ENCODE results near the gene SMIM35. TPM values are rescaled to one million over a fixed set of nuclear protein-coding genes. Genes with fewer than 3 reads are reported as not detected.
A peak's percentile ranks its signal among the peaks of the same experiment; 100 is the strongest.

Gene SMIM35
- total RNA-seq, 1 experiment from 2014 or later: not detected

DNA sequence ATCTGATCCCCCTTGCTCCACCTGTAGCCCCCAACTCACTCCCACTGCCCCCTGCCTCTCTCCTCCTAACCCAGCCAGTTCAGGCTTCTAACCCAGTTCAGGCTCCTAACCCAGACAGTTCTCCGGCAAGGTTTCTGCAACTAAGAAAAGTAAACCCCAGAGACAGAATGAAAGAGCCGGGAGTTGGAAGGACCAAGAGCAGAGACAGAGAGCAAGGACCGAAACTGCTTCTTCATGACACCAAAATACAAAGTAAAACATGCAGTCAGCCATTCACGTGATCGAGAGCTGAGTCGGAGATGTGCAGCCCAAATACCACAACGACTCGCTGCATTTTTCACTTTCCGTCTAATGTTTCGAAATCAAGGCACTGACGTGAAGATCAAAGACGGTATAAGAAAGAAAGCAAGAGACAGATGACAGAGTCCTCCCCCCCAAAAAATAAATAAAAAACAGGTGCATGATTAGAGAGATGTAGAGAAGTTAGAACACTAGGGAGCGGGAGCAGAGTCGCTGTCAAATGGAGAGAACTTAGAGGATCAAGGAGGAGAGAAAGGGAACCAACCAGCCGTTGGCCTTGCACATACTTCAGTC, 99.7 kb downstream of the SMIM35 start (continued):
- TF ChIP-seq, protein P1, sequence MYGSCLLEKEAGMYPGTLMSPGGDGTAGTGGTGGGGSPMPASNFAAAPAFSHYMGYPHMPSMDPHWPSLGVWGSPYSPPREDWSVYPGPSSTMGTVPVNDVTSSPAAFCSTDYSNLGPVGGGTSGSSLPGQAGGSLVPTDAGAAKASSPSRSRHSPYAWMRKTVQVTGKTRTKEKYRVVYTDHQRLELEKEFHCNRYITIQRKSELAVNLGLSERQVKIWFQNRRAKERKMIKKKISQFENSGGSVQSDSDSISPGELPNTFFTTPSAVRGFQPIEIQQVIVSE (CRISPR knock-in tag; IDR thresholded peaks at IDR 0.05; ENCODE audit: borderline replicate concordance): no peak
- no peak for TF ChIP-seq SMAD4 (CRISPR knock-in tag; IDR thresholded peaks at IDR 0.05)

DNA sequence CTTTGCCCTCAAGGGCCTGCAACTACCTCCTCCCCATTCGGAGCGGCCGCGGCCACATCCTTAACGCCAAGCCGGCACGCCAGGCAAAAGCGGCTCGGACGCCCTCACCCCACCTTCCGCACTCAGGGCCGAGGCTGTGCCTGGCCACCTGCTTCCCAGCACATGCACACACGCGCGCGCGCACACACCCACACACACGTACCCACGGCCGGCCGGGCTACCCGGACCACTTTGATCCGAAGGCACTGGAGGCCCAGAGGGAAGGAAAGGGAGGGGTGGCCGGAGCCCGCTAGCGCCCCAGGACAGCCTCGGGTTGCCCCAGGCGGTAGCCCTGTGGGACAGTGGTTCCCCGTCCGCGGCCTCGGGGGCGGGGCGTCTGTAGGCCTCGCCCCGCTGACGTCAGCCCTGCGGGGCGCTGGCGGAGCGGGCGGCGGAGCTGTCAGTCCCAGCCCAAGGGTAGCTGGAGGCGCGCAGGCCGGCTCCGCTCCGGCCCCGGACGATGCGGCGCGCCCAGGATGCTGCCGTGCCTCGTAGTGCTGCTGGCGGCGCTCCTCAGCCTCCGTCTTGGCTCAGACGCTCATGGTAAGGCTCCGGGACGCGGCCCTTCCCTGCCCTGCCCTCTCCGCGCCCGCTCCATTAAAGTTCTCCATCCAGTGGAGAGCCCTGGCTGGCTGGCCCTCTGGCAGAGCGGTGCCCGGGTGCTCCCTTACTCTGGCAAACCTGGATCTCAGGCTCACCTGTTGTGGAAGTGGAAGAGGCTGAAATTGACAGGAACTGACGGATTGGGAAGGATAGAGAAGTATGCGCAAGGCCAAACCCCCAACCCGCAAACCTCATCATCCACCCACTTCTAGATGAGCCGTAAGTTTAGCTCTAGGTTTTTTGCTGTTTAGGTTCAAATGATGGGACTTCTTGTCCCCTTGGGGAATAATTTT, 100.5 kb downstream of the SMIM35 start, which contains the start of gene IL10RA:
IL10RA (plus strand) TSS at position 442 of the 935 bp plus-strand sequence; CDS start at position 516, 74 bp downstream.
- POLR2A ChIA-PET: interaction anchor here (1.0 kb wide), 1 partner anchor 8 kb away, joined by 4 read pairs; no protein-coding TSS in a partner anchor
- H3K36me3 Mint-ChIP-seq: no peaks in the 10 kb centered on the region
- ATAC-seq (peak; percentile 96), DNase-seq (ENCODE audit: low spot score) (peak; percentile 89)
- CTCF ChIA-PET: interaction anchor here (0.6 to 1.4 kb wide), 11 partner anchors 10 to 179 kb away, joined by 3 to 7 read pairs (median 4); no protein-coding TSS in a partner anchor
- peaks cover 4% of the 10 kb centered on the region; the same call in 1 of the 2 replicates for H3K9me3 Mint-ChIP-seq
- peaks cover 9% of the 10 kb centered on the region for H3K4me1 Mint-ChIP-seq
- peaks cover 58% of the 10 kb centered on the region for H3K27me3 Mint-ChIP-seq (ENCODE audit: low read depth)
- no peak within 1 kb of the TSS for H3K27ac Mint-ChIP-seq
- peak within 1 kb of the TSS; percentile 84 for H3K4me3 Mint-ChIP-seq
- TF ChIP-seq, protein P2, sequence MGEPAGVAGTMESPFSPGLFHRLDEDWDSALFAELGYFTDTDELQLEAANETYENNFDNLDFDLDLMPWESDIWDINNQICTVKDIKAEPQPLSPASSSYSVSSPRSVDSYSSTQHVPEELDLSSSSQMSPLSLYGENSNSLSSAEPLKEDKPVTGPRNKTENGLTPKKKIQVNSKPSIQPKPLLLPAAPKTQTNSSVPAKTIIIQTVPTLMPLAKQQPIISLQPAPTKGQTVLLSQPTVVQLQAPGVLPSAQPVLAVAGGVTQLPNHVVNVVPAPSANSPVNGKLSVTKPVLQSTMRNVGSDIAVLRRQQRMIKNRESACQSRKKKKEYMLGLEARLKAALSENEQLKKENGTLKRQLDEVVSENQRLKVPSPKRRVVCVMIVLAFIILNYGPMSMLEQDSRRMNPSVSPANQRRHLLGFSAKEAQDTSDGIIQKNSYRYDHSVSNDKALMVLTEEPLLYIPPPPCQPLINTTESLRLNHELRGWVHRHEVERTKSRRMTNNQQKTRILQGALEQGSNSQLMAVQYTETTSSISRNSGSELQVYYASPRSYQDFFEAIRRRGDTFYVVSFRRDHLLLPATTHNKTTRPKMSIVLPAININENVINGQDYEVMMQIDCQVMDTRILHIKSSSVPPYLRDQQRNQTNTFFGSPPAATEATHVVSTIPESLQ (CRISPR knock-in tag; IDR thresholded peaks at IDR 0.05): no peak
- TF ChIP-seq ZNF423 (CRISPR knock-in tag; IDR thresholded peaks at IDR 0.05) (no peak; the same call in 1 of the 2 replicates), SOX15 (CRISPR knock-in tag; IDR thresholded peaks at IDR 0.05) (no peak), TP53 (CRISPR knock-in tag; IDR thresholded peaks at IDR 0.05) (no peak; the same call in 1 of the 2 replicates), ZNF416 (CRISPR knock-in tag; IDR thresholded peaks at IDR 0.05) (no peak), NFE2L1 (CRISPR knock-in tag; IDR thresholded peaks at IDR 0.05) (peak; percentile 73), ETV6 (CRISPR knock-in tag; IDR thresholded peaks at IDR 0.05) (peak; percentile 93), TEAD1 (CRISPR knock-in tag; IDR thresholded peaks at IDR 0.05) (no peak), KAT7 (CRISPR knock-in tag; IDR thresholded peaks at IDR 0.05; ENCODE audit: borderline replicate concordance) (0 out of 2 replicates have a peak, but pooled peaks have one; percentile 70), ZBTB21 (CRISPR knock-in tag; IDR thresholded peaks at IDR 0.05; ENCODE audit: borderline replicate concordance) (peak; percentile 69; the same call in 1 of the 2 replicates), FOXP1 (CRISPR knock-in tag; IDR thresholded peaks at IDR 0.05; ENCODE audit: borderline replicate concordance) (peak; percentile 95), OVOL2 (CRISPR knock-in tag; IDR thresholded peaks at IDR 0.05; ENCODE audit: borderline replicate concordance) (no peak)
- TF ChIP-seq, protein P3, sequence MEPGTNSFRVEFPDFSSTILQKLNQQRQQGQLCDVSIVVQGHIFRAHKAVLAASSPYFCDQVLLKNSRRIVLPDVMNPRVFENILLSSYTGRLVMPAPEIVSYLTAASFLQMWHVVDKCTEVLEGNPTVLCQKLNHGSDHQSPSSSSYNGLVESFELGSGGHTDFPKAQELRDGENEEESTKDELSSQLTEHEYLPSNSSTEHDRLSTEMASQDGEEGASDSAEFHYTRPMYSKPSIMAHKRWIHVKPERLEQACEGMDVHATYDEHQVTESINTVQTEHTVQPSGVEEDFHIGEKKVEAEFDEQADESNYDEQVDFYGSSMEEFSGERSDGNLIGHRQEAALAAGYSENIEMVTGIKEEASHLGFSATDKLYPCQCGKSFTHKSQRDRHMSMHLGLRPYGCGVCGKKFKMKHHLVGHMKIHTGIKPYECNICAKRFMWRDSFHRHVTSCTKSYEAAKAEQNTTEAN (CRISPR knock-in tag; IDR thresholded peaks at IDR 0.05): no peak
- TF ChIP-seq, protein P4, sequence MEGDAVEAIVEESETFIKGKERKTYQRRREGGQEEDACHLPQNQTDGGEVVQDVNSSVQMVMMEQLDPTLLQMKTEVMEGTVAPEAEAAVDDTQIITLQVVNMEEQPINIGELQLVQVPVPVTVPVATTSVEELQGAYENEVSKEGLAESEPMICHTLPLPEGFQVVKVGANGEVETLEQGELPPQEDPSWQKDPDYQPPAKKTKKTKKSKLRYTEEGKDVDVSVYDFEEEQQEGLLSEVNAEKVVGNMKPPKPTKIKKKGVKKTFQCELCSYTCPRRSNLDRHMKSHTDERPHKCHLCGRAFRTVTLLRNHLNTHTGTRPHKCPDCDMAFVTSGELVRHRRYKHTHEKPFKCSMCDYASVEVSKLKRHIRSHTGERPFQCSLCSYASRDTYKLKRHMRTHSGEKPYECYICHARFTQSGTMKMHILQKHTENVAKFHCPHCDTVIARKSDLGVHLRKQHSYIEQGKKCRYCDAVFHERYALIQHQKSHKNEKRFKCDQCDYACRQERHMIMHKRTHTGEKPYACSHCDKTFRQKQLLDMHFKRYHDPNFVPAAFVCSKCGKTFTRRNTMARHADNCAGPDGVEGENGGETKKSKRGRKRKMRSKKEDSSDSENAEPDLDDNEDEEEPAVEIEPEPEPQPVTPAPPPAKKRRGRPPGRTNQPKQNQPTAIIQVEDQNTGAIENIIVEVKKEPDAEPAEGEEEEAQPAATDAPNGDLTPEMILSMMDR (IDR thresholded peaks at IDR 0.05): no peak
- TF ChIP-seq, protein P5, sequence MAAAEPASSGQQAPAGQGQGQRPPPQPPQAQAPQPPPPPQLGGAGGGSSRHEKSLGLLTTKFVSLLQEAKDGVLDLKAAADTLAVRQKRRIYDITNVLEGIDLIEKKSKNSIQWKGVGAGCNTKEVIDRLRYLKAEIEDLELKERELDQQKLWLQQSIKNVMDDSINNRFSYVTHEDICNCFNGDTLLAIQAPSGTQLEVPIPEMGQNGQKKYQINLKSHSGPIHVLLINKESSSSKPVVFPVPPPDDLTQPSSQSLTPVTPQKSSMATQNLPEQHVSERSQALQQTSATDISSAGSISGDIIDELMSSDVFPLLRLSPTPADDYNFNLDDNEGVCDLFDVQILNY (CRISPR knock-in tag; IDR thresholded peaks at IDR 0.05): peak; percentile 60; the same call in 1 of the 2 replicates
- TF ChIP-seq, protein P6, sequence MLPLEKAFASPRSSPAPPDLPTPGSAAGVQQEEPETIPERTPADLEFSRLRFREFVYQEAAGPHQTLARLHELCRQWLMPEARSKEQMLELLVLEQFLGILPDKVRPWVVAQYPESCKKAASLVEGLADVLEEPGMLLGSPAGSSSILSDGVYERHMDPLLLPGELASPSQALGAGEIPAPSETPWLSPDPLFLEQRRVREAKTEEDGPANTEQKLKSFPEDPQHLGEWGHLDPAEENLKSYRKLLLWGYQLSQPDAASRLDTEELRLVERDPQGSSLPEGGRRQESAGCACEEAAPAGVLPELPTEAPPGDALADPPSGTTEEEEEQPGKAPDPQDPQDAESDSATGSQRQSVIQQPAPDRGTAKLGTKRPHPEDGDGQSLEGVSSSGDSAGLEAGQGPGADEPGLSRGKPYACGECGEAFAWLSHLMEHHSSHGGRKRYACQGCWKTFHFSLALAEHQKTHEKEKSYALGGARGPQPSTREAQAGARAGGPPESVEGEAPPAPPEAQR (CRISPR knock-in tag; IDR thresholded peaks at IDR 0.05): no peak
- TF ChIP-seq, protein P7, sequence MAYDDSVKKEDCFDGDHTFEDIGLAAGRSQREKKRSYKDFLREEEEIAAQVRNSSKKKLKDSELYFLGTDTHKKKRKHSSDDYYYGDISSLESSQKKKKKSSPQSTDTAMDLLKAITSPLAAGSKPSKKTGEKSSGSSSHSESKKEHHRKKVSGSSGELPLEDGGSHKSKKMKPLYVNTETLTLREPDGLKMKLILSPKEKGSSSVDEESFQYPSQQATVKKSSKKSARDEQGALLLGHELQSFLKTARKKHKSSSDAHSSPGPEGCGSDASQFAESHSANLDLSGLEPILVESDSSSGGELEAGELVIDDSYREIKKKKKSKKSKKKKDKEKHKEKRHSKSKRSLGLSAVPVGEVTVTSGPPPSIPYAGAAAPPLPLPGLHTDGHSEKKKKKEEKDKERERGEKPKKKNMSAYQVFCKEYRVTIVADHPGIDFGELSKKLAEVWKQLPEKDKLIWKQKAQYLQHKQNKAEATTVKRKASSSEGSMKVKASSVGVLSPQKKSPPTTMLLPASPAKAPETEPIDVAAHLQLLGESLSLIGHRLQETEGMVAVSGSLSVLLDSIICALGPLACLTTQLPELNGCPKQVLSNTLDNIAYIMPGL (CRISPR knock-in tag; IDR thresholded peaks at IDR 0.05): peak; percentile 86
- TF ChIP-seq, protein P8, sequence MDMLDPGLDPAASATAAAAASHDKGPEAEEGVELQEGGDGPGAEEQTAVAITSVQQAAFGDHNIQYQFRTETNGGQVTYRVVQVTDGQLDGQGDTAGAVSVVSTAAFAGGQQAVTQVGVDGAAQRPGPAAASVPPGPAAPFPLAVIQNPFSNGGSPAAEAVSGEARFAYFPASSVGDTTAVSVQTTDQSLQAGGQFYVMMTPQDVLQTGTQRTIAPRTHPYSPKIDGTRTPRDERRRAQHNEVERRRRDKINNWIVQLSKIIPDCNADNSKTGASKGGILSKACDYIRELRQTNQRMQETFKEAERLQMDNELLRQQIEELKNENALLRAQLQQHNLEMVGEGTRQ (CRISPR knock-in tag; IDR thresholded peaks at IDR 0.05): no peak
- TF ChIP-seq, protein P9, sequence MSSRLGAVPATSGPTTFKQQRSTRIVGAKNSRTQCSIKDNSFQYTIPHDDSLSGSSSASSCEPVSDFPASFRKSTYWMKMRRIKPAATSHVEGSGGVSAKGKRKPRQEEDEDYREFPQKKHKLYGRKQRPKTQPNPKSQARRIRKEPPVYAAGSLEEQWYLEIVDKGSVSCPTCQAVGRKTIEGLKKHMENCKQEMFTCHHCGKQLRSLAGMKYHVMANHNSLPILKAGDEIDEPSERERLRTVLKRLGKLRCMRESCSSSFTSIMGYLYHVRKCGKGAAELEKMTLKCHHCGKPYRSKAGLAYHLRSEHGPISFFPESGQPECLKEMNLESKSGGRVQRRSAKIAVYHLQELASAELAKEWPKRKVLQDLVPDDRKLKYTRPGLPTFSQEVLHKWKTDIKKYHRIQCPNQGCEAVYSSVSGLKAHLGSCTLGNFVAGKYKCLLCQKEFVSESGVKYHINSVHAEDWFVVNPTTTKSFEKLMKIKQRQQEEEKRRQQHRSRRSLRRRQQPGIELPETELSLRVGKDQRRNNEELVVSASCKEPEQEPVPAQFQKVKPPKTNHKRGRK (CRISPR knock-in tag; IDR thresholded peaks at IDR 0.05; ENCODE audit: borderline replicate concordance): no peak
